GM19397 (cell line): Measurements from ENCODE around the gene PNMT.

Experiments
- ATAC-seq: cut with Tn5 transposase; IDR thresholded peaks from one replicate; pipeline ENCODE4 v1.9.1; 2021; ENCODE audit warnings: mild to moderate bottlenecking, moderate library complexity; ENCODE audit not compliant: unreplicated experiment

Gene PNMT

GRCh38 chr17:39632153-39632941, 35.9 kb upstream of the PNMT start:
- ATAC-seq = no peak

GRCh38 chr17:39633570-39634183, 34.6 kb upstream of the PNMT start:
- no peak for ATAC-seq

- ATAC-seq = no peak
Observed at GRCh38 chr17:39634384-39634871, 33.8 kb upstream of the PNMT start.

DNA sequence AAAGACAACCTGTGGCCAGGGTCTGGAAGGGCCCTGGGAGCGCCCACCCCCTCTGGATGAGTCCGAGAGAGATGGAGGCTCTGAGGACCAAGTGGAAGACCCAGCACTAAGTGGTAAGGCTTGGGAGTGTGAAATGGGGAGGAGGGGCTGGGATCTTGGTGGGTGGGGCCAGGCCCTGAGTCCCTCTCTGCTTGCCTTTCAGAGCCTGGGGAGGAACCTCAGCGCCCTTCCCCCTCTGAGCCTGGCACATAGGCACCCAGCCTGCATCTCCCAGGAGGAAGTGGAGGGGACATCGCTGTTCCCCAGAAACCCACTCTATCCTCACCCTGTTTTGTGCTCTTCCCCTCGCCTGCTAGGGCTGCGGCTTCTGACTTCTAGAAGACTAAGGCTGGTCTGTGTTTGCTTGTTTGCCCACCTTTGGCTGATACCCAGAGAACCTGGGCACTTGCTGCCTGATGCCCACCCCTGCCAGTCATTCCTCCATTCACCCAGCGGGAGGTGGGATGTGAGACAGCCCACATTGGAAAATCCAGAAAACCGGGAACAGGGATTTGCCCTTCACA, 32.6 kb upstream of the PNMT start:
- ATAC-seq = no peak

DNA sequence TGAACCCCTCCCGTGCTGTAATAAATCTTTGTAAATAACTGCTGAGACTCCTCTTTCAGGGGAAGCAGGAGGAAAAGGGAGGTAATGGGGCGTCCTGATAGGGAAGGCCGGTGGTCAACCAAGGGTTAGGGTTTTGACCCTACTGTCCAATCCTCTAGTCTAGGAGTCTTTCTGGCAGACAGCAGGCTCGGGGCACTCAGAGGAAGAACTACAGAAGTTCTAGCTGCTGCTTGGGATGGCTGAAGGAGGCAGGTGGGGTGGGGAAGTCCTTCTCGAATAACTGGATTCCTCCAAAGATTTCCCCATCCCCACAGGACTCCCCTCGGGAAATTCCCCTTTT, 31.7 kb upstream of the PNMT start:
- ATAC-seq = peak; percentile 15

DNA sequence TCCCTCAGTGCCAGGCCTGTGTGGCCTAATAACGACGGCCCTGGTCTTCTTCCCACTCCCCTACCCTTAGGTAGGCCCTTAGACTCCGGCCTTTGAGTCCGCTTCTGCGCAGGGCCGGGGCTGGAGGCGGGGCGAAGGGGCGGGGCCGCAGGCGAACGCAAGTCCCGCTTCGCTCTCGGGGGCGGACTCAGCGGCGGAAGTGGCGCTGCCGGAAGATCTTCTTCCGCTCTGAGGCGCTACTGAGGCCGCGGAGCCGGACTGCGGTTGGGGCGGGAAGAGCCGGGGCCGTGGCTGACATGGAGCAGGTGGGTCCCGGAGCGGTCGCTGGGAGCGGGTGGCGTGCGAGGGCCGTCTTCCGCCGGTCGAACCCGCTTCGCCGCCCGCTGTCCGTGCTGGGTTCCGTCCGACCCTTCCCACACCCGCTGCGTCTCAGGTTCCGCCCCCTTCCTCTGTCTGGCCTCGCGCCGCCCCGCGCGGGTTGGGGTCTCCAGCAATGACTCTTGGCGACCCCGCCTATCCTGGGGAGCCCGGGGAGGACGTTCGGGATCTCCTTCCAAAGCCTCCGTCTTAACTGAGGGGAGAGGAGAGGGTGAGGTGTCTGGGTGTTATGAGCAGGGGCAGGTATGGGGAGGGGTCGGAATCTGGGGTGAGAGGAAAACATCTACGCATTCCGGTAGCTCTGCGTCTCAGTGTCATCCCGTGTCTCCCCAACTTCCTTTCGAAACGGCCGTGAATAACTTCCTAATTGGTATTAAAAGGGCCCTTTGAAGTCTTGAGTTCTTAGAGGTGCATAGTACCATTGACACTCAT, 31.1 kb upstream of the PNMT start, which contains the start of gene STARD3:
Gene STARD3 (plus strand): TSS at position 218 of the 810 bp plus-strand sequence. CDS start 16,388 bp downstream, outside the sequence.
- ATAC-seq = peak; percentile 84

DNA sequence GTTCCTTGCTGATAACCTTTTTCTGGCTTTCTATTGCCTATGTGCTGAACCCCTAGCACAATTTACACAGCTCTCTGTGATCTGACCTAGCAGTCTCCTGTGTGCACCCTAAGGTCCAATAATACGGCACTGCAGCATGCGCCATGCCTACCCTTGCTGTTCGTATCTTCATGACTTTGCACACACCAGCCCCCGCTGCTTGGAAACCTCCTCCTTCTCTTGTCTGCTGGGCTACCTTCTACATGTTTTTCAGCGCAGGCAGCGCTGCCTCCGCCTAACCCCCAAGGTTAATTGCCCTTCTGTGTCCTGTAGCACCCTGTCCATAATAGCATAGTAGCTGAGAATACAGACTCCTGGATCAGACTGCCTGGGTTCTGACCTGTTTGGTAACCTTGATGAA, 29.9 kb upstream of the PNMT start:
- no peak for ATAC-seq

GRCh38 chr17:39639043-39639442, 29.2 kb upstream of the PNMT start:
- no peak for ATAC-seq

DNA sequence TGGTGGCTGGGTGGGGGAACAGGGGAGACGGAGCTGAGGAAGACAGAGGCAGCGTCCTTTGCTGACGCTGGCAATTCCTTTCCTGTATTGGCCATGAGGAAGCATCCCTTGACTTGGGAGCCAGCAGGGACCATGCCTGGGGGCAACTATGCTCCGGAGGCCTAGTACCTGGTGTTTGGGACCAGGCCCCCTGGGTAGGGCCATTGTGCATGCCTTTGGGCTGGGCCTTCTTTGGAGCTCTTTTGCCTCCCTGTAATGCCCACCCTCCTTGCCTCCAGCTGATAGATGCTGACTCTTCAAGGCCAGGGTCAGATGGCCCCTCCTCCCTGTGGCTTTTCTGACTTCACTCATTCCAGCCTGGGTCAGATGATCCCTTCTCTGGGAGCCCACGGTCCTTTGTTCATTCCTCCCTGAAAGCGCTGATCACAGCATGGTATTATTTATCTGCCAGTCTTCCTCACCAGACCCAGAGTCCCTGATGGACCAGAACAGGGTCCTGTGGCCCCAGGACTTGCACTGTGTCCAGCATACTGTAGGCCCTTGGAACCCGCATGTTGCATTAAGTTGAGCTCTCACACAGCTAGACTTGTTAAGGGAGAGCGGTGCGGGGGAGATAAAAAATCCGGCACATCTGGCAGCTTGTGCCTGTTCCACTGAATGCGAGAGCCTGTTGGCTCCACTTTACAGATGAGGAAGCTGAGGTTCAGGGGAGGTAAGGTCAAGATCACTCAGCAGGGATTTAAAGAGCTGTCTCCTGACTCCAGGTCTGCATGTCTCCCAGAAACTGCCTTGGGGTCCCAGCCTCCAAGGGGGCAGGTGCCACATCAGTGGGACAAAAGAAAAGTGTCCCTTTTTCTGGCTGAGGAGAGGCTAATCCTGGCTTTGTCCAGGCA, 28.4 kb upstream of the PNMT start:
- ATAC-seq = no peak

DNA sequence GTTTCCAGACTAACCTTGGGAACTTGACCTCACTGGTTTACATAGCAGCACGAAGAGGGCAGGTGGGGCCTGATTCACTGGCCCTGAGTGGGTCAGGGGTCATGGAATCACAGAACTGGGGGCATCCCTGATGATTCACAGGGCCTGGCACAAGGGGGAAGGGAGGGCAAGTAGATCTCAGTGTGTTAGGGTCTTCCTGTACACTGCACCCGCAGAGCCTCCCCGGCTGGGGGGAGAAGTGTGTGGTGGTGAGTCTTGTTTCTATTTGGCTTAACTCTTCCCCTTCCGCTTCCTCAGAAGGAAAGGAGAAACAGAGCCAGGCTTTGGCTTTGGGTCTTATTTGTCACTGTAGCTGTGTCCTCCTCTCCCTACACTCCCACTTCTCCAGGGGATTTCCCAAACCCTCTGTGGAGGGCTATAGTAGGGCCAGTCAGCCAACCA, 27.6 kb upstream of the PNMT start:
- no peak for ATAC-seq

DNA sequence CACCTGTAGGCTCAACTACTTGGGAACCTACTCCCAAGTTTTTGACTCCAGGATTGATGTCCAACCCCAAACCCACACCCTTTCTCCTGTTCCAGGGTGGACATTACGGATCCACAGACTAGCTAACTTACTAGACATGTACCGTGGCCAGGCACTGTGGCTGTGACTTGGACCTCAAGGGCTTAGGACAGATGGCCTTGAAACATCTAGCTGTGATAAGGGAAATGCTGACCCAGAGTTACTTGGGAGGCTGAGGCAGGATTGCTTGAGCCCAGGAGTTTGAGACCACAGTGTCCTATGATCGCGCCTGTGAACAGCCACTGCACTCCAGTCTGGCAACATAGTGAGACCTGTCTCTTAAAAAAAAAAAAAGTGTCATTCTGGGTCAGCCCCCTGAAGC, 27.2 kb upstream of the PNMT start:
- no peak for ATAC-seq

DNA sequence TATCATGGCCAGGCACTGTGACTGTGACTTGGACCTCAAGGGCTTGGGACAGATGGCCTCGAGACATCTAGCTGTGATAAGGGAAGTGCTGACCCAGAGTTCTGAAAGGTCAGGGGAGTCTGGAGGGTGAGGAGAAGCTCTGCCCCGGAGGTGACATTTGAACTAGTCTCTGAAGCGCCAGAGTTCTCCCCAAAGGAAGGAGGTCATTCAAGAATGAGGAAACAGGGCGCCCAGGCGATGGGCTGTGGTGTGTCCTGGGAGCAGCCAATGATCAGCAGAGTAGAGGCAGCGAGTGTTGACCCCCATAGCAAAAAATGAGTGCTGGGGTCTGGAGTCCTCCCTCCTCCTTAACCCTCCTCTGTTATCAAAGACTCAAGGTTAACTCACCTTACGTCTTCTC, 26.4 kb upstream of the PNMT start:
- no peak for ATAC-seq

DNA sequence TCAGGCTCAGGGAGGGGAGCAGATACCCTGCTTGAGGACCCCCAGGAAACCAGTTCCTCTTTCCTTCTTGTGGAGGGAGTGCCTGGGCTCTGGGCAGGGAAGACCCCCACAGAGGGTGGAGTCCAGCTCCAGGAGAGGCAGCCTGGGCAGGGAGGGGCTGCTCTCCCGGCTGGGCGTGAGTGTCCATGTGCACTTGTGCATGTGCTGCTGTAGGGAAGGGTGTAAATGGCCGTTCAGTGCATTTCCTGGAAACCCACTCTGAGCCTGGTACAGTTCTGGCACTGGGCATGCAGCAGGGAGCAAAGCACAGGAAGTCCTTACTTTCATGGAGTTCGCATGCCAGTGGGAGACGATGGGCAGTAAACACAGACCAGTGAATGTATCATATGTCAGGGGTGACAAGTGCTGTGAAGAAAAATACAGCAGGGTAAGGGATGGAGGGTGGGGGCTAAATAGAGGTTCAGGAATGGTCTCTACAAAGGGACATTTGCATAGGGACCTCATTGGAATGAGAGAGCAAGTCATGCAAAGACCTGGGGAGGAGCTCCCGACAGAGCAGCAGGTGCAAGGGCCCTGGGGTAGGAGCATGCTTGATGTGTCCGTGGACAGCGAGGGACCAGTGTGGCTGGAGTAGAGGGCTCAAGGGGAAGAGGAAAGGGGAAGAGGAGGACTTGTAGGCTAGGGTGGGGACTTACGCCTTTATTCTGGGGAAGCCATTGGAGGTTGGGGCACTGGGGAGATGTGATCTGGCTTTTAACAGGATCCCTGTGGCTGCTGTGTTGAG, 25.8 kb upstream of the PNMT start:
- ATAC-seq = no peak

DNA sequence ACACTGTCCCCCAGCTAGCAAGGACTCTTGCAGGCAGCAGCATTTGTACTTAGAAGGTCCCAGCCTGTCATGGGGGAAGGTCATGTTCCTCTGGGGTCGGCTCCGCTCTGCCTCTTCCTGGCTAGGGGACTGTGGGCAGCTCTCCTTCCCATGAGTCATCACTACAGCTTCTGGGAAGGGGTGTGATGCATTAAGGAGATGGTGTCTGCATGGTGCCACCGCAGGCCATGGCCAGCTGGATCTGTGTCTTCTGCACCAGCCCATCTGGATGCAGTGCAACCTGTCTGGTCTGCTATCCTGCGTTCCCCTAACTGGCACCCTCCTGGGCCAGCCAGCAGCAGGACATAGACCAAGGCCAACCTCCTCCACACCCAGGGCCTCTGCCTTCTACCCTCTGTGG, 25.0 kb upstream of the PNMT start:
- no peak for ATAC-seq

DNA sequence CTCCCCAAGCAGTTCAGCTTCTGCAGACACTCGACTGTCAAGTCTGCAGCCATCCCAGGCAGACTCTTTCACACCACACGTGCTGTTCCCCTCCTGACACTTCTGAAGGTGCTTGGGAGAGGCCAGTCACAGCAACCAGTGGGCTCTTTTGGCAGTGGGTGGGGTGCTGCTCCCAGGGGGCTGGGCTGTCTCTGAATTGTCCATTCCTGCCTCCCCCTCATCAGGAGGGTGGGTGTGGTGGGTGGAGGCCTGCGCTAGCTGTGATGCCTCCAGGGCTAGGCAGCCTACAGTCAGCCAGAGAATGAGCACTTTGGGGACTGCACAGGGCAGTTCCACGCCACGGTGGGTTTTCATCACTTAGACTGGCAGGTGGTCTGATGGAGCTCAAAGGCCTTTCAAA, 21.0 kb upstream of the PNMT start:
- no peak for ATAC-seq

DNA sequence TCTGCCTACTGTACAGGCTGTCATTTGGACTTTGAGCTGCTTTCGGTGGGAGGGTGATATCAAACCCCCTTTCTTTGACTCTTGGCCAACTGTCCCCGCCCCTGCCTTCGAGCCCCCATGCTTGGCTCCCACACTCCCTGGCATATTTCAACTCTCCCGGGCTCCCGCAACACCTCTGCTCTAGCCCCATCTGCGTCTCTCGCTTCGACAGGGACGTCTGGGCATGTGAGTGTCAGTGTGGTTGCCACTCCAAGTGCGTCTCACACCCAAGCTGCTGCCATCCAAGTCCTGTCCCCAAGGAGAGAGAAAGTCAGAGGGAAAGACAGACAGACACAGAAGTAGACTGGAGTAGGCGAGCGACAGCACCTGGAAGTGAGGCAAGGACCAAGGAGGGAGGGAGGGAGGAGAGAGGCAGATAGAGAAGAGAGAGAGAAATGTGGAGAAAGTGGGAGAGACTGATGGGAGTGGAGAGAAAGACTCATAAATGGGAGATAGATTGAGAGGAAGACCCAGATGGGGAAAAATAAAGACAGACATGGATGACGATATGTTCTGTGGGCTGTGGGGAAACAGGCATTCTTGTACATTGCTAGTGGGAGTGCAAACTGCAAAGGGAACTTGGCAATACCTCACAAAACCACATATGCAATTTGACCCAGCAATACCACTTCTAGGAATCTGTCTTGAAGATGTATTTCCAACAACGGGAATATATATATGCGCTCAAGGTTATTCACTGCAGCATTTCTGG, 19.5 kb upstream of the PNMT start:
- no peak for ATAC-seq

DNA sequence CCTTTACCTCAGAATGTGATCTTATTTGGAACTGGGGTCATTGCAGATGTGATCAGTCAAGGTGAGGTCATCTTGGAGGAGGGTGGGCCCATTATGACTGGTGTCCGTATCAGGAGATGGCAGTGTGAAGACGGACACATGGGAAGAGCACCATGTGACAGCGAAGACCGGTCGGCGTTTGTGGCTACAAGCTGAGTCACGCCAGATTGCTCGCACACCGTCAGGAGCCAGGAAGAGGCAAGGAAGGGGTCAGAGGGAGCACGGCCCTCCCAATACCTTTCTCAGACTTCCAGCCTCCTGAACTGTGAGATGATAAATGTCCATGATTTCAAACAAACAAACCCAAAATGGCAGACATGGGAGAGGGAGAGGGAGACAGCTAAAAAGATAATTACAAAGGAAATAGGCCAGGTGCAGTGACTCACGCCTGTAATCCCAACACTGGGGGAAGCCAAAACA, 18.1 kb upstream of the PNMT start:
- no peak for ATAC-seq

DNA sequence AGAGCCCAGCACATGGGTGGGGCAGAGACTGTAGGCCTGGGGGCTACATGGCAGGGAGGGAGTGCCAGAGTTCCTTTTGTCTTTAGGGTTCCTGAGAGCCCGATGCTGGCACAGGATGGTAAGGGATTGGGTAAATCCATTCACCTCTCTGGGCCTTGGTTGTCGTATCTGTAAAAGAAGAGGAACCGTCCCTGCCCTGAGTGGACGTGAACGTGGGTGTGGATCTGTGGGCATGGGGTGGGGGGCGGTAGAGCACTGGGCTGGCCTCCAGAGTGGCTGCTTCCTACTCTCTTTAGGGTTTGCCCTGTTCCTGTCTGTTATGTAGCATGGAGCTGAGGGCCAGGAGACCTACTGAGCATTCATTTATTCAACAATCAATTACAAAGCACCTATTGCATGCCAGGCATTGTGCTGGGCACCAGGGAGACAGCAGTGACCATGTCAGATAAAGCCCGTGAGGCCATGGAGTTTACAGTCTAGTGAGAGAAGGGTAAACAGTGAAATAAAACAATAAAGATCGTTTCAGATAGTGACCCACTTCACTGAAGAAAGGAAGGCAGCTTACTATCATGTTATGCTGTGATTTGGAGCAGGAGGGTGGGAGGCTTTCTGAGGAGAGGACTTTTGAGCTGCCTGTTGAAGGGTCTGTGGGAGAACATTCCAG, 16.2 kb upstream of the PNMT start:
- ATAC-seq = no peak
